GM23248 (cell line): ENCODE results near the gene ADNP2. TPM values are rescaled to one million over a fixed set of nuclear protein-coding genes. Genes with fewer than 3 reads are reported as not detected.
A peak's percentile ranks its signal among the peaks of the same experiment; 100 is the strongest.

Experiments
- DNase-seq: peaks from one replicate; pipeline ENCODE4 v3.0.0-alpha.2; 2015
- H2AFZ ChIP-seq: fragments of 200-600 bp; sonication (generic); 2 replicates; pipeline ENCODE4 v1.6.1; 2016; ENCODE audit warnings: antibody characterized with exemption
- H3F3A ChIP-seq: fragments of 200-600 bp; sonication (generic); 2 replicates; pipeline ENCODE4 v1.6.1; 2016; ENCODE audit warnings: mild to moderate bottlenecking, antibody characterized with exemption, mixed run types; ENCODE audit not compliant: insufficient read depth
- H3K27ac ChIP-seq: fragments of 200-600 bp; sonication (generic); 2 replicates; pipeline ENCODE4 v1.5.1; 2016; ENCODE audit warnings: mild to moderate bottlenecking
- H3K27me3 ChIP-seq: fragments of 200-600 bp; sonication (generic); replicated peaks from 2 replicates; pipeline ENCODE4 v1.6.1; 2016; ENCODE audit warnings: mild to moderate bottlenecking; ENCODE audit not compliant: insufficient read depth
- H3K36me3 ChIP-seq: fragments of 200-600 bp; sonication (generic); 2 replicates; pipeline ENCODE4 v1.6.1; 2016; ENCODE audit warnings: low read depth, mild to moderate bottlenecking
- H3K4me1 ChIP-seq: fragments of 200-600 bp; sonication (generic); 2 replicates; pipeline ENCODE4 v1.6.1; 2016; ENCODE audit warnings: mild to moderate bottlenecking; ENCODE audit not compliant: insufficient read depth
- H3K4me2 ChIP-seq: fragments of 200-600 bp; sonication (generic); one replicate; pipeline ENCODE4 v1.6.1; 2016; ENCODE audit warnings: mild to moderate bottlenecking; ENCODE audit not compliant: unreplicated experiment
- H3K4me3 ChIP-seq: fragments of 200-600 bp; sonication (generic); 2 replicates; pipeline ENCODE4 v1.5.1; 2016; ENCODE audit warnings: mild to moderate bottlenecking
- H3K79me2 ChIP-seq: fragments of 200-600 bp; sonication (generic); 2 replicates; pipeline ENCODE4 v1.6.1; 2016; ENCODE audit warnings: mild to moderate bottlenecking; ENCODE audit not compliant: insufficient read depth
- H3K9ac ChIP-seq: fragments of 200-600 bp; sonication (generic); 2 replicates; pipeline ENCODE4 v1.6.1; 2016; ENCODE audit warnings: mild to moderate bottlenecking
- H3K9me2 ChIP-seq: fragments of 200-600 bp; sonication (generic); 2 replicates; pipeline ENCODE4 v1.6.1; 2016; ENCODE audit warnings: mixed run types, mild to moderate bottlenecking, moderate library complexity; ENCODE audit not compliant: insufficient read depth
- H3K9me3 ChIP-seq: fragments of 200-600 bp; sonication (generic); one replicate; pipeline ENCODE4 v1.6.1; 2017; ENCODE audit warnings: low read depth
- H4K20me1 ChIP-seq: fragments of 200-600 bp; sonication (generic); 2 replicates; pipeline ENCODE4 v1.6.0; 2016; ENCODE audit not compliant: insufficient read depth
- EZH2 ChIP-seq: fragments of 200-600 bp; sonication (generic); IDR thresholded peaks from 2 replicates; pipeline ENCODE4 v1.6.1; 2018; ENCODE audit warnings: antibody characterized with exemption, mild to moderate bottlenecking; ENCODE audit not compliant: insufficient read depth, poor library complexity, severe bottlenecking
- EZH2phosphoT487 ChIP-seq: fragments of 200-600 bp; sonication (generic); IDR thresholded peaks from 2 replicates; pipeline ENCODE4 v1.6.1; 2018; ENCODE audit warnings: antibody characterized with exemption, moderate library complexity, mild to moderate bottlenecking, low read depth; ENCODE audit not compliant: insufficient read depth
- WGBS, 2 experiments: methylation state at CpG; one replicate each; pipeline ENCODE4 v1.1.6; 2015 to 2017; ENCODE audit warnings: low lambda C conversion rate in 2 of 2, low coverage in 1 of 2; ENCODE audit errors: missing lambda C conversion rate in 2 of 2; 5-methylcytosine and 5-hydroxymethylcytosine counted together
- in situ Hi-C: fragments of 300-500 bp; cut with MboI; formaldehyde crosslinking; loops from 2 replicates; pipeline ENCODE4 v1.15.0; 2020
- polyA plus RNA-seq: library from polyadenylated mRNA; unstranded; fragments of >200 nt; fragmentation: Nextera tagmentation; extraction: Ambion mirVana; gene quantifications from 2 replicates; pipeline ENCODE4 v1.2.1, GENCODE V29; 2016
- total RNA-seq: library from RNA; depleted of rRNA; stranded (reverse); fragments of >200 nt; shearing (Covaris generic); gene quantifications from 2 replicates; pipeline ENCODE4 v1.2.3, GENCODE V29; 2014; rRNA removed

ADNP2 gene
- 11.3 and 14.3 TPM in 2 replicates for total RNA-seq
- polyA plus RNA-seq = 3.5 and 3.7 TPM in 2 replicates

- peaks cover 3% of the 10 kb centered on the region; the same call in 1 of the 2 replicates for H3K36me3 ChIP-seq
- H3K27me3 ChIP-seq = no peaks in the 10 kb centered on the region
- in situ Hi-C loops = no loop called here
- DNase-seq = peak; percentile 97
- H3F3A ChIP-seq = peaks cover 3% of the 10 kb centered on the region; the same call in 1 of the 2 replicates
- 4 to 14% methylated on average over 8 to 33 of the region's 76 CpGs for WGBS, 2 experiments
- H3K4me2 ChIP-seq = peak within 1 kb of the TSS; percentile 86
- H3K9ac ChIP-seq = peak within 1 kb of the TSS; percentile 80
- H3K27ac ChIP-seq = peak within 1 kb of the TSS; percentile 70
- H3K79me2 ChIP-seq = peaks cover 43% of the 10 kb centered on the region
- peaks cover 11% of the 10 kb centered on the region for H3K4me1 ChIP-seq
- H2AFZ ChIP-seq = peak within 1 kb of the TSS; percentile 73
- peaks cover 10% of the 10 kb centered on the region; the same call in 1 of the 2 replicates for H4K20me1 ChIP-seq
- TF ChIP-seq EZH2phosphoT487 = no peak
- no peak for TF ChIP-seq EZH2
- H3K9me2 ChIP-seq = no peaks in the 10 kb centered on the region
- no peaks in the 10 kb centered on the region for H3K9me3 ChIP-seq
- peak within 1 kb of the TSS; percentile 75 for H3K4me3 ChIP-seq
Measured at GRCh38 chr18:80108739-80109675, at the start of gene ADNP2. ADNP2 (plus strand) TSS chr18:80109262; CDS start chr18:80117543, 8,281 bp downstream.

- H2AFZ ChIP-seq = no peak overlapping the region
- H3F3A ChIP-seq = no peaks in the 10 kb centered on the region
- in situ Hi-C loops = no loop called here
- H4K20me1 ChIP-seq = no peaks in the 10 kb centered on the region
- no peak overlapping the region for H3K4me3 ChIP-seq
- no peaks in the 10 kb centered on the region for H3K36me3 ChIP-seq
- TF ChIP-seq EZH2phosphoT487 = no peak
- TF ChIP-seq EZH2 = no peak
- H3K27ac ChIP-seq = no peak overlapping the region
- H3K9me3 ChIP-seq = no peaks in the 10 kb centered on the region
- DNase-seq = no peak
- H3K4me1 ChIP-seq = no peaks in the 10 kb centered on the region
- no peak overlapping the region for H3K9ac ChIP-seq
- no peaks in the 10 kb centered on the region for H3K79me2 ChIP-seq
- no peaks in the 10 kb centered on the region for H3K27me3 ChIP-seq
- no peak overlapping the region for H3K4me2 ChIP-seq
- H3K9me2 ChIP-seq = no peaks in the 10 kb centered on the region
- 80 to 84% methylated on average over 6 of the region's 6 CpGs for WGBS, 2 experiments
Measured at GRCh38 chr18:80059945-80060344, 49.1 kb upstream of the ADNP2 start.

- in situ Hi-C loops = no loop called here
- no peak for TF ChIP-seq EZH2phosphoT487
Measured at GRCh38 chr18:80065705-80066104, 43.4 kb upstream of the ADNP2 start.

GRCh38 chr18:80067321-80067720, 41.7 kb upstream of the ADNP2 start:
- 70 to 71% methylated on average over 8 of the region's 8 CpGs for WGBS, 2 experiments
- in situ Hi-C loops = no loop called here

More at GRCh38 chr18:80065705-80066104, 43.4 kb upstream of the ADNP2 start:
- H3K27ac ChIP-seq = no peak overlapping the region
- no peaks in the 10 kb centered on the region for H3K9me2 ChIP-seq
- 75 to 77% methylated on average over 9 of the region's 9 CpGs for WGBS, 2 experiments
- H3K27me3 ChIP-seq = no peaks in the 10 kb centered on the region
- no peak for DNase-seq
- no peak overlapping the region for H3K4me2 ChIP-seq
- no peak overlapping the region for H3K4me3 ChIP-seq
- H3K9me3 ChIP-seq = no peaks in the 10 kb centered on the region
- H3K36me3 ChIP-seq = no peaks in the 10 kb centered on the region
- H2AFZ ChIP-seq = no peak overlapping the region
- no peak overlapping the region for H3K9ac ChIP-seq
- H3K4me1 ChIP-seq = no peaks in the 10 kb centered on the region
- H3F3A ChIP-seq = no peaks in the 10 kb centered on the region
- no peaks in the 10 kb centered on the region for H3K79me2 ChIP-seq
- no peaks in the 10 kb centered on the region for H4K20me1 ChIP-seq

More at GRCh38 chr18:80067321-80067720, 41.7 kb upstream of the ADNP2 start:
- Histone ChIP-seq H3K9me3 (no peaks in the 10 kb centered on the region), H4K20me1 (no peaks in the 10 kb centered on the region), H3K9me2 (no peaks in the 10 kb centered on the region), H3K27me3 (no peaks in the 10 kb centered on the region), H3K4me1 (no peaks in the 10 kb centered on the region), H3F3A (no peaks in the 10 kb centered on the region), H3K27ac (no peak overlapping the region), H2AFZ (no peak overlapping the region), H3K4me3 (no peak overlapping the region), H3K79me2 (no peaks in the 10 kb centered on the region), H3K36me3 (no peaks in the 10 kb centered on the region), H3K4me2 (no peak overlapping the region), H3K9ac (no peak overlapping the region)
- TF ChIP-seq EZH2 = no peak
- no peak for TF ChIP-seq EZH2phosphoT487
- no peak for DNase-seq
